KBM-7 (cell line): Measurements from ENCODE around the gene TSPAN33.
A peak's percentile ranks its signal among the peaks of the same experiment; 100 is the strongest.
"Not testable (repeated sequence)": the region's sequence is repeated elsewhere in the genome, so short reads cannot be mapped to it uniquely, and the experiment has no call there.

ENCODE experiments used
- DNase-seq: peaks from one replicate; pipeline ENCODE4 v3.0.0-alpha.2; 2015
- in situ Hi-C: fragments of 300-500 bp; cut with MboI; formaldehyde crosslinking; loops from 2 replicates; pipeline ENCODE4 v1.14.3; 2020; ENCODE audit warnings: low sequenced_read_pairs, low pct_unique_long_range_greater_than_20kb, mixed read lengths

Gene TSPAN33

GRCh38 chr7:129199406-129199805, 54.9 kb downstream of the TSPAN33 start:
- in situ Hi-C loops, result no loop called here
- no peak for DNase-seq

GRCh38 chr7:129202058-129202777, 57.7 kb downstream of the TSPAN33 start:
- in situ Hi-C loops, result no loop called here
- DNase-seq, result no peak

- in situ Hi-C loops, result no loop called here
- DNase-seq, result no peak
Observed at GRCh38 chr7:129203050-129203741, 58.7 kb downstream of the TSPAN33 start.

GRCh38 chr7:129205126-129205818, 60.8 kb downstream of the TSPAN33 start:
- in situ Hi-C loops, result no loop called here
- DNase-seq, result no peak

GRCh38 chr7:129205987-129206785, 61.7 kb downstream of the TSPAN33 start:
- no peak for DNase-seq
- in situ Hi-C loops, result no loop called here

- in situ Hi-C loops, result no loop called here
- no peak for DNase-seq
Observed at GRCh38 chr7:129208667-129209066, 64.2 kb downstream of the TSPAN33 start.

GRCh38 chr7:129209067-129209926, 64.8 kb downstream of the TSPAN33 start:
- no peak for DNase-seq
- in situ Hi-C loops, result no loop called here

GRCh38 chr7:129210256-129210988, 65.9 kb downstream of the TSPAN33 start:
- peak; percentile 53 for DNase-seq
- in situ Hi-C loops, result no loop called here

GRCh38 chr7:129210989-129211312, 66.4 kb downstream of the TSPAN33 start:
- no peak for DNase-seq
- in situ Hi-C loops, result no loop called here

GRCh38 chr7:129212126-129212525, 67.6 kb downstream of the TSPAN33 start:
- DNase-seq, result no peak
- in situ Hi-C loops, result no loop called here

- in situ Hi-C loops, result no loop called here
- DNase-seq, result no peak
Observed at GRCh38 chr7:129212596-129212995, 68.1 kb downstream of the TSPAN33 start.

- in situ Hi-C loops, result no loop called here
- peak; percentile 51 for DNase-seq
Observed at GRCh38 chr7:129213828-129214227, 69.3 kb downstream of the TSPAN33 start.

GRCh38 chr7:129215691-129216090, 71.2 kb downstream of the TSPAN33 start:
- in situ Hi-C loops, DNase-seq: not testable (repeated sequence)

GRCh38 chr7:129216101-129216715, 71.7 kb downstream of the TSPAN33 start:
- DNase-seq, in situ Hi-C loops: not testable (repeated sequence)

- DNase-seq, in situ Hi-C loops: not testable (repeated sequence)
Observed at GRCh38 chr7:129216821-129217416, 72.4 kb downstream of the TSPAN33 start.

GRCh38 chr7:129218514-129219062, 74.1 kb downstream of the TSPAN33 start:
- DNase-seq, result peak; percentile 87
- in situ Hi-C loops, result no loop called here

GRCh38 chr7:129219166-129219565, 74.7 kb downstream of the TSPAN33 start:
- DNase-seq, in situ Hi-C loops: not testable (repeated sequence)
